Amniotic epithelial cell (primary cell): Measurements from ENCODE around the gene SLC22A15.

Source experiments
- DNase-seq: peaks from one replicate; pipeline ENCODE4 v3.0.0-alpha.2; 2010; ENCODE audit warnings: low read depth

SLC22A15 gene

GRCh38 chr1:116099919-116100318, 123.6 kb downstream of the SLC22A15 start:
- DNase-seq, result no peak

- DNase-seq, result no peak
These were observed 128.4 kb downstream of the SLC22A15 start for GRCh38 chr1:116104667-116105066.

GRCh38 chr1:116105996-116106395, 129.7 kb downstream of the SLC22A15 start:
- no peak for DNase-seq

GRCh38 chr1:116106646-116107045, 130.3 kb downstream of the SLC22A15 start:
- no peak for DNase-seq

- no peak for DNase-seq
These were observed 131.1 kb downstream of the SLC22A15 start for GRCh38 chr1:116107371-116107770.

- no peak for DNase-seq
These were observed 134.5 kb downstream of the SLC22A15 start, which contains the start of gene MAB21L3 for GRCh38 chr1:116110567-116111523. Gene MAB21L3 (plus strand): TSS chr1:116111399. CDS start chr1:116112616, 1,217 bp downstream.

- DNase-seq, result peak; percentile 21
These were observed 135.3 kb downstream of the SLC22A15 start for GRCh38 chr1:116111524-116112021.

GRCh38 chr1:116112388-116113140, 136.3 kb downstream of the SLC22A15 start:
- DNase-seq, result no peak

GRCh38 chr1:116113615-116114014, 137.3 kb downstream of the SLC22A15 start:
- DNase-seq, result no peak

- peak; percentile 48 for DNase-seq
These were observed 139.4 kb downstream of the SLC22A15 start for GRCh38 chr1:116115476-116116439.

- DNase-seq, result no peak
These were observed 142.2 kb downstream of the SLC22A15 start for GRCh38 chr1:116118471-116118870.
